Pancreas (tissue), 10 donors: Measurements from ENCODE around the gene XIST. TPM values are rescaled to one million over a fixed set of nuclear protein-coding genes. Genes with fewer than 3 reads are reported as not detected.
"Not testable (repeated sequence)": the region's sequence is repeated elsewhere in the genome, so short reads cannot be mapped to it uniquely, and the experiment has no call there.

Experiments
- ATAC-seq, 4 donors: fragments of 200-7000 bp; cut with Tn5 transposase; one replicate each; pipeline versions ENCODE4 v1.8.0 to v1.9.1; 2020; ENCODE audit warnings: mild to moderate bottlenecking in 4 of 4, moderate library complexity in 4 of 4
- DNase-seq, 6 donors: peaks; one replicate each; pipeline ENCODE4 v3.0.0-alpha.2; 2020
- FAIRE-seq: peaks from 2 replicates; lab custom pipeline; 2012; peaks lifted over from hg19 to GRCh38; lab: Jason Lieb, UNC
- H3K27ac ChIP-seq, 4 donors: fragments of 200-600 bp; sonication (generic); 1 replicate in 3 of 4; 2 replicates in 1 of 4; pipeline versions ENCODE4 v1.5.0 to v1.8.0; 2020
- H3K27me3 ChIP-seq, 4 donors: fragments of 200-600 bp; one replicate each; pipeline ENCODE4 v1.8.0; 2021
- H3K36me3 ChIP-seq, 3 donors: fragments of 200-600 bp; sonication (generic) in 1 of 3; one replicate each; pipeline versions ENCODE4 v1.5.0 to v1.8.0; 2020 to 2021
- H3K4me1 ChIP-seq, 3 donors: fragments of 200-600 bp; one replicate each; pipeline ENCODE4 v1.8.0; 2021
- H3K4me3 ChIP-seq, 4 donors: fragments of 200-600 bp; sonication (generic) in 2 of 4; one replicate each; pipeline versions ENCODE4 v1.5.0 to v1.8.0; 2020 to 2021
- H3K9me3 ChIP-seq, 4 donors: fragments of 200-600 bp; one replicate each; pipeline ENCODE4 v1.8.0; 2021
- CTCF ChIP-seq, 4 donors: fragments of 200-600 bp; sonication (generic) in 3 of 4; IDR thresholded peaks; one replicate each; pipeline versions ENCODE4 v1.5.0 to v1.8.0; 2021; ENCODE audit warnings: antibody characterized with exemption in 4 of 4
- WGBS, 2 donors: extraction: QIAGEN DNeasy Blood & Tissue Kit; methylation state at CpG; one replicate each; pipeline ENCODE4 v1.1.7; 2013; 5-methylcytosine and 5-hydroxymethylcytosine counted together
- intact Hi-C, 3 donors: fragments of 100-400 bp; cut with DNase I; formaldehyde crosslinking; loops; one replicate each; pipeline versions ENCODE4 v1.11.1 to v1.14.2; 2022
- polyA plus RNA-seq, 2 donors: library from polyadenylated mRNA; stranded (reverse); fragments of 200-250 nt; gene quantifications; one replicate each; pipeline ENCODE4 v1.2.3, GENCODE V29; 2013
- total RNA-seq, 6 donors: library from RNA; stranded (reverse); fragmentation: NEBNext Ultra II Directional in 4 of 6; extraction: Animal tissue kit (Norgen Biotek cat#: 25700) in 4 of 6; gene quantifications; one replicate each; pipeline versions ENCODE4 v1.2.1 to v1.2.4, GENCODE V29; 2021 to 2023
- donor health status: healthy with polysubstance abuse.
- donor health status: DM: no; HTN: no; CAD: no; lungs with moderate emphysema.
- donor health status: DM: no; HTN: no; CAD: no.
- donor health status: control.
- donor health status: control.
- donor health status: Bipolar disorder and iron deficiency.
- donor health status: DM: yes; HTN: yes; CAD: no.
- donor health status: DM: no; HTN: no; CAD: no.
- donor health status: DM: no; HTN: no; CAD: no.
- donor health status: DM: yes; HTN: yes; CAD: no.

Gene XIST
- total and polyA plus RNA-seq, 8 donors, result 0.12 to 409 (median 148) TPM; not detected in 1

DNA sequence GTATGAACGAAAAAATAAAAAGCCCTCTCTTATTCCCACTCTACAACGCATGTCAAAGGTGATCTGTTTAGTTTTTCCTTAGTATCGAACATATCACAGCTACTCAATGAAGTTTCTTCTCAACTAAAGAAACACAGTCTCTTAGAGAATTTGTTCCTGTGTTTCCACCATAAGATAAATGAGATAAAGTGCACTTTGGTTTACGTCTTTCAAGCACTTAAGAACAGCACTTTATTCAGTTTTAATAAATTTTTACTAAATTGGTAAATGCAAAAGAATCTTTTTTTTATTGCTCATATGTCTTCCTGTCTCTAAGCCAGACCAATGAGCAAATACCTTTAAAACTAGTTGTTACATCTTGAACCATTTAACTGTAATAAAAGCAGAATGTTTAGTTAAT lies 29.7 kb downstream of the XIST start:
- DNase-seq (no peak), ATAC-seq (no peak), FAIRE-seq (no peak)
- no peaks in the 10 kb centered on the region for H3K4me1 ChIP-seq
- H3K9me3 ChIP-seq, result no peaks in the 10 kb centered on the region
- no peak for TF ChIP-seq CTCF (IDR thresholded peaks at IDR 0.05)
- 71 to 93% methylated on average over 4 of the region's 4 CpGs for WGBS, 2 donors
- peaks cover 0 to 8% (median 4%) of the 10 kb centered on the region in 3 donors for H3K36me3 ChIP-seq
- H3K4me3 ChIP-seq, result no peak overlapping the region
- H3K27ac ChIP-seq, result no peak overlapping the region
- intact Hi-C loops, result no loop called here
- no peaks in the 10 kb centered on the region for H3K27me3 ChIP-seq

DNA sequence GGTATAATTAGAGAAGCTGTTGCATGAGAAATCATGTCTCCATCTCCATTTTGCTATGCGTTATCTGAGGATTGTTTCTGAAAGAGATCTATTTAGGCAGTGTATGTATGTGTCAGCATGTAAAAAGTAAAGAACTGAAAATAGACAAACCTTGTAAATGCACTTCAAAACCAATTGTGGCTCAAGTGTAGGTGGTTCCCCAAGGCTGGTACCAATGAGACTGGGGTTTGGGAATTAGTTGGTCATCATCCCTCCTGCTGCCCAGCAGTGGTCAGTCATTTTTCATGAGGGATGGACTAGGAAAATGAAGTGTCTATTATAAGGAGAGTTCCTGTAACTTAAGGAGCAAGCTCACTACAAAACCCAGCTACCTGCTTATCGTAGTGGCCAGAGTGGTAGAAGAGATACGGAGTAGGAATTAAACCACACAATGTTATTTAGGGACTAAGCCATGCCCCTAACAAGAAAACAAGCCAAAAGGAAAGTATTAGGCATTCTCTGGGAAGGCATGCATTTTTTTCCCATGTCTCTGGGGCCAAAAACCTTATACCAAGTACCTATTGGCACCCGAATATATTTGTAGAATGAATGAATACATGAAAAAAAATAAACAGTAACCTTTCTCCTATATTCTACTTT lies 30.5 kb downstream of the XIST start:
- H3K36me3 ChIP-seq, result peaks cover 0 to 7% (median 4%) of the 10 kb centered on the region in 3 donors

GRCh38 chrX:73819864-73820558 lies 32.5 kb downstream of the XIST start:
- DNase-seq, FAIRE-seq, H3K27ac ChIP-seq, H3K36me3 ChIP-seq, H3K27me3 ChIP-seq, H3K9me3 ChIP-seq, H3K4me1 ChIP-seq, H3K4me3 ChIP-seq, intact Hi-C loops, ATAC-seq: not testable (repeated sequence)
- WGBS, 2 donors, result 80 to 93% methylated on average over 10 of the region's 10 CpGs

More for the DNA sequence above, 30.5 kb downstream of the XIST start:
- 72 to 89% methylated on average over 4 of the region's 4 CpGs for WGBS, 2 donors
- no peak for ATAC-seq
- no peak for DNase-seq
- no peaks in the 10 kb centered on the region for H3K27me3 ChIP-seq
- TF ChIP-seq CTCF (IDR thresholded peaks at IDR 0.05), result no peak
- H3K4me3 ChIP-seq, result no peak overlapping the region
- H3K27ac ChIP-seq, result no peak overlapping the region
- no peak for FAIRE-seq
- intact Hi-C loops, result no loop called here
- H3K4me1 ChIP-seq, result no peaks in the 10 kb centered on the region
- no peaks in the 10 kb centered on the region for H3K9me3 ChIP-seq

GRCh38 chrX:73818200-73819116 lies 34.1 kb downstream of the XIST start:
- H3K27ac ChIP-seq, result no peak overlapping the region
- no peak for ATAC-seq
- no peaks in the 10 kb centered on the region for H3K4me1 ChIP-seq
- no peak for TF ChIP-seq CTCF (IDR thresholded peaks at IDR 0.05)
- intact Hi-C loops, result no loop called here
- no peaks in the 10 kb centered on the region for H3K9me3 ChIP-seq
- no peak for FAIRE-seq
- DNase-seq, result no peak
- no peak overlapping the region for H3K4me3 ChIP-seq
- no peaks in the 10 kb centered on the region for H3K27me3 ChIP-seq
- WGBS, 2 donors, result 61 to 70% methylated on average over 3 of the region's 3 CpGs
- H3K36me3 ChIP-seq, result peaks cover 0 to 4% (median 0%) of the 10 kb centered on the region in 3 donors
